Astrocyte (in vitro differentiated cells and primary cell): ENCODE results near the gene CDHR4.

Experiments used
- CTCF ChIP-seq: IDR thresholded peaks from 2 replicates; pipeline ENCODE4 v1.5.1; 2011; ENCODE audit warnings: low read depth, mild to moderate bottlenecking, inconsistent platforms, low read length, moderate library complexity; ENCODE audit not compliant: insufficient read depth
- EZH2 ChIP-seq: IDR thresholded peaks from 2 replicates; pipeline ENCODE4 v1.6.1; 2012; ENCODE audit warnings: mild to moderate bottlenecking, low read length, inconsistent platforms; ENCODE audit not compliant: insufficient read depth

GRCh38 chr3:49750056-49750455 lies 49.6 kb downstream of the CDHR4 start:
- no peak for TF ChIP-seq CTCF
- TF ChIP-seq EZH2: no peak
